ENCODE results near the gene CEACAM3.

CEACAM3 gene

GRCh38 chr19:41821003-41821735, 24.8 kb downstream of the CEACAM3 start:
- no peak overlapping the region for H3K4me3 ChIP-seq (ENCODE audit: low read length)
- peak; percentile 45 for DNase-seq (ENCODE audit: low read depth, low spot score)

DNA sequence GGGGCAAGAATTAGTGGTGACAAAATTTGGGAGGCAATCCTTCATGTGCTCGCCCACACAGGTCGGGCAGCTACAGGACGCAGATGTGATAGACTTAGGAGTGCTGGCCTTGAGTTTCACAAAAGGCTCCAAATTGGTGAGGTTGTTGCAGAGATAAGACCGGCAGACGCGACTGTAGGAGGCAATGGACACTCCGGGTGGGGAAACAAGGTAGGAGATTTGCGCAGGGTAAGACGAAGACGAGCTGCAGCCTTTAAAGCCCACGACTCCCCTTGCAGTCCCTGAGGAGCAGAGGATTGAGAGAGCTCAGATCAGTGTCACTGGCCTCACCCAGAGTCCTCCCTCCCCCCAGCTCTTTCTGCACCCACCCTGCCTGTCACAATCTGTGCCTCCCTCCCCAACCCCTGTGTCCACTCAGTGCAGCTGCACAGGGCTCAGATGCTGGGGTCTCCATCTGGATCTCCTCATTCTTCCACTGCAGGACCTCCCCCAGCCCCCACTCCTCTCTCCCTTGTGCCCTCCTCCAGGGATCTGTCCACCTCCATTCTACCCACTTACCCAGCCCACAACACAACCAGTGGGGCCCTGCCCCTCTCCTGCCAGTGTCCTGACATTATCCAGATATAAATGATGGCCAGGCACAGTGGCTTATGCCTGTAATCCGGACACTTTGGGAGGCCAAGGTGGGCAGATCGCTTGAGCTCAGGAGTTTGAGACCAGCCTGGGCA, 41.8 kb downstream of the CEACAM3 start:
- no peak overlapping the region for H3K4me3 ChIP-seq (ENCODE audit: low read length)
- DNase-seq (ENCODE audit: low read depth, low spot score), result no peak

- no peak for DNase-seq (ENCODE audit: low read depth, low spot score)
- no peak overlapping the region for H3K4me3 ChIP-seq (ENCODE audit: low read length)
Observed at GRCh38 chr19:41839211-41839610, 42.8 kb downstream of the CEACAM3 start.

GRCh38 chr19:41843371-41843770, 47.0 kb downstream of the CEACAM3 start:
- DNase-seq (ENCODE audit: low read depth, low spot score), result no peak

GRCh38 chr19:41844601-41845000, 48.2 kb downstream of the CEACAM3 start, which contains the start of gene LYPD4:
Gene LYPD4 (minus strand): TSS chr19:41844683. CDS start chr19:41839285, 5,398 bp downstream.
- no peak within 1 kb of the TSS for H3K4me3 ChIP-seq (ENCODE audit: low read length)
- DNase-seq (ENCODE audit: low read depth, low spot score), result no peak

More at GRCh38 chr19:41843371-41843770, 47.0 kb downstream of the CEACAM3 start:
- no peak overlapping the region for H3K4me3 ChIP-seq (ENCODE audit: low read length)

- DNase-seq (ENCODE audit: low read depth, low spot score), result no peak
- H3K4me3 ChIP-seq (ENCODE audit: low read length), result no peak within 1 kb of the TSS
Observed at GRCh38 chr19:41845001-41845050, 48.4 kb downstream of the CEACAM3 start, which contains the start of gene DMRTC2. Gene DMRTC2 (plus strand): TSS chr19:41845042. CDS start chr19:41847429, 2,387 bp downstream.

GRCh38 chr19:41845051-41845590, 48.7 kb downstream of the CEACAM3 start:
- H3K4me3 ChIP-seq (ENCODE audit: low read length), result no peak overlapping the region
- no peak for DNase-seq (ENCODE audit: low read depth, low spot score)

DNA sequence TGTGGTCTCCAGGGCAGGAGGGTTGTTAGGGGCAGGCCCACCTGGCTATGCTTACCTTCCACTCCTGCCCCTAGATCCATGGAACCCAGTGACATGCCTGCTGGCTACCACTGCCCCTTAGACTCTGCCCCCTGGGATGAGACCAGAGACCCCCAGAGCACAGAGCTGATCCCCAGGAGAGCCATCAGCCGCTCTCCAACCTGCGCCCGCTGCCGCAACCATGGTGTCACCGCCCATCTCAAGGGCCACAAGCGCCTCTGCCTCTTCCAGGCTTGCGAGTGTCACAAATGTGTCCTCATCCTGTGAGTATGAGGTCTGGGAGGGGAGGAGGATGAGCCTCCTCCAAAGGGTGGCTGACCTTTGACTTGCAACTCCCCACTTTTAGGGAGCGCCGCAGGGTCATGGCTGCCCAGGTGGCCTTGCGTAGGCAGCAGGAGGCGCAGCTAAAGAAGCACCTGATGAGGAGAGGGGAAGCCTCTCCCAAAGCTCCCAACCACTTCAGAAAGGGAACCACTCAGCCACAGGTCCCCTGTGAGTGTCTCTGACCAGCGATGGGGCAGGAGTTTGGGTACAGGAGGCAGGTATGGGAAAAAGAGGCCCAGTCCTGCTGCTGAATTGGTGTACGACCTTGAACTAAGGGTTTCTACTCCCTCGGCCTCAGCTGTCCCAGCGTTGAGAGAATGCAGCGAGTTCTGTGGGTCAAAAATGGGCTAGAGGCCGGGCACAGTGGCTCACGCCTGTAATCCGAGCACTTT, 51.1 kb downstream of the CEACAM3 start:
- DNase-seq (ENCODE audit: low read depth, low spot score), result no peak
- no peak overlapping the region for H3K4me3 ChIP-seq (ENCODE audit: low read length)

GRCh38 chr19:41848666-41849065, 52.3 kb downstream of the CEACAM3 start:
- DNase-seq (ENCODE audit: low read depth, low spot score), result no peak
- H3K4me3 ChIP-seq (ENCODE audit: low read length), result no peak overlapping the region

- no peak for DNase-seq (ENCODE audit: low read depth, low spot score)
- no peak overlapping the region for H3K4me3 ChIP-seq (ENCODE audit: low read length)
Observed at GRCh38 chr19:41849067-41849466, 52.7 kb downstream of the CEACAM3 start.

DNA sequence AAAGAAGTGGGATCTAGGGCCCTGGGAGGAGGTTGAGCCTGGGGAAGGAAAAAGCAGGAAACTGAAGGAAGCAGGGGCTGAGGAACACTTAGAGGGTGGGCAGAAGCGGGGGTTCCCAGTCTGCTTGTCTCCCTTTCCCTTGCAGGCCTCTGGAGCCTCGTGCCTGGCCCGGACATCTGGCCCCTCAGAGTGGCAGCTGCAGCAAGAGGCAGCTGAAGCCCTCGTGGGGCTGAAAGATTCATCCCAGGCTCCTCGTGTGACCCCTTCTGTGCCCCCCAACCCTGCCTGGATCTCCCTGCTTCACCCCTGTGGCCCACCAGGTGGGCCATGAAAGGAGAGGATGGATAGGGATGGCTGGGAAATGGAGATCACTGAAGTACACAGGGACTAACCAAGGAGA, 54.0 kb downstream of the CEACAM3 start:
- no peak for DNase-seq (ENCODE audit: low read depth, low spot score)
- no peak overlapping the region for H3K4me3 ChIP-seq (ENCODE audit: low read length)

GRCh38 chr19:41851456-41851855, 55.1 kb downstream of the CEACAM3 start:
- H3K4me3 ChIP-seq (ENCODE audit: low read length), result no peak overlapping the region
- DNase-seq (ENCODE audit: low read depth, low spot score), result no peak

DNA sequence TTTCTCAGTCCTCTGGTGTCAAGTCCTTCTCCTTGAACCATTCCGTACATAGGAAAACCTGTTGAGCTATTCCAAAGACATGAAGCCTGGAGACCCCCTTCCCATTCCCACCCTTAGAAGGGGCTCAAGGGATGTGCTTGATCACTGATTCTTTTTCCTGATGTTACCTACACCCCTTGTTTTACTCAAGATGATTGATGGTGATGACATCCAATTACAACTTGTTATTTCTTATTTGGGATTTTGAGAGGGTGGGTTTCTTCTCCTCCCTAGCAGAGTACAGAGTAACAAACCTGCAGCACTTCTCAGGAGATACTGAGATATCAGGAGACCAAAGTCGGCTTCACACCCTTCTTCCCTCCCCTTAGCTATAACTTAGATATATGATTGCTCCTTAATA, 57.0 kb downstream of the CEACAM3 start:
- H3K4me3 ChIP-seq (ENCODE audit: low read length), result no peak overlapping the region
- DNase-seq (ENCODE audit: low read depth, low spot score), result no peak

GRCh38 chr19:41853768-41854167, 57.4 kb downstream of the CEACAM3 start:
- DNase-seq (ENCODE audit: low read depth, low spot score), result no peak
- no peak overlapping the region for H3K4me3 ChIP-seq (ENCODE audit: low read length)

GRCh38 chr19:41859213-41859617, 62.8 kb downstream of the CEACAM3 start:
- H3K4me3 ChIP-seq (ENCODE audit: low read length), result peak overlapping the region; percentile 40
- no peak for DNase-seq (ENCODE audit: low read depth, low spot score)

GRCh38 chr19:41859618-41860418, 63.4 kb downstream of the CEACAM3 start, which contains the start of gene RPS19:
Gene RPS19 (plus strand): TSS chr19:41860255. CDS start chr19:41860775, 520 bp downstream.
- peak within 1 kb of the TSS; percentile 82 for H3K4me3 ChIP-seq (ENCODE audit: low read length)
- DNase-seq (ENCODE audit: low read depth, low spot score), result peak; percentile 97

- DNase-seq (ENCODE audit: low read depth, low spot score), result no peak
Observed at GRCh38 chr19:41860419-41861115, 64.2 kb downstream of the CEACAM3 start.

More at GRCh38 chr19:41860419-41861115, 64.2 kb downstream of the CEACAM3 start:
- peak overlapping the region; percentile 82 for H3K4me3 ChIP-seq (ENCODE audit: low read length)

Data from Jurkat, Clone E6-1 (cell line).